SW 1271 (cell line): ENCODE results near the gene PBRM1.
"Not testable (repeated sequence)": the region's sequence is repeated elsewhere in the genome, so short reads cannot be mapped to it uniquely, and the experiment has no call there.

Source experiments
- DNase-seq, 2 experiments: peaks; one replicate each; lab custom pipeline; 2025; lab: John Stamatoyannopoulos, UW

The PBRM1 gene

DNA sequence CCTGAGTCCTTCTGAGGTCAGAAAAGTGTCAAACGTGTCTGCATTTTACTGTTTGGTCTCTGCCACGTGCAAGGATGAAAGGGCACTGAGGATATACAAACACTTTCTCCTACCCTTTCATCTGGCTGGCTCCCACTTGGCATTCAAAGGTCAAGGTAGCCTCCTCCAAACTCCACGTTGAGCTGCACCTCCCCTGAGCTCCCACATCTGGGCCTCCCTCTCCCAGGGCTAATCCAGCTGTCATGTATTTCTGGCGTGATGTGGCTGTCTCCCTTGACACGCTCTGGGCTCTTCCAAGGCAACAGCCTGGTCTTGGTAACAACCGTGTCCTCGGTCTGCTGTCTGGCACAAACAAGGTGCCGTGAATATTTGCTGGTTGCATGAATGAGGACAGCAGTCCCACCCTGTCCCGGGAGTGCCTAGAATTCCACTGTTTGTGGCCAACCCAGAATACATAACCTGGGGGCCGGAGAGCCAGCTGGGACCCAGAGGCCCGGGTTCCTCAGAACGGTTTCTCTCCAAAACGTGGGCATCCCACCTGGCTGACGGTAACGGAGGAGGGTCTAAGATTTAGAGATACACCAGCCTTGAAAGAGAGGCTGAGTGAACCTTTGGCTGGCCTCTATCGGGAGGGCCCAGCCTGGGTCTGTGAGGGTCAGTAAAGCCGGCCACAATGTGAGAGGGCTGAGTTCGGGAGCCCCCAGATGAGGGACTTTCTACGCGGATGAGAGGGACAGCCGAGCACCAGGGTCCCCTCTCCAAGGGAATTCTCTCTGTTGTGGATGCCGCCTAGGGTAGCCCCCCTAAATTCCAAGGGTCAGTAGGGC lies 19.1 kb upstream of the PBRM1 start:
- no peak for DNase-seq

DNA sequence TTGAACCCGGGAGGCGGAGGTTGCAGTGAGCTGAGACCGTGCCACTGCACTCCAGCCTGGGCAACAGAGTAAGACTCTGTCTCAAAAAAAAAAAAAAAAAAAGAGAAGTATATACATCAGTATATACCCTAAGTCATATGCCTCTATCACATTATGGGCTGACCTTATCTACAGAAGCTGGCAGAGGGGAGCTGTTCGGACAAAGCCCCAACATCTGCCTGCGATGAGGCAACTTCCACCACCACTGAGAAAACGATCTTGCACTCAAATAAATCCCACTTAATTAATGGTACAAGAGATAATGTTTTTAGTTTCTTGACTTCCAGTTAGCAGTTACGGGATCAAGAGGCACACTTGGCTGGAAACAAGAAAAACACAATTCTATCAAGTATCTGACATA lies 17.6 kb upstream of the PBRM1 start:
- DNase-seq = no peak

GRCh38 chr3:52697632-52697965 lies 11.9 kb upstream of the PBRM1 start:
- DNase-seq = no peak

DNA sequence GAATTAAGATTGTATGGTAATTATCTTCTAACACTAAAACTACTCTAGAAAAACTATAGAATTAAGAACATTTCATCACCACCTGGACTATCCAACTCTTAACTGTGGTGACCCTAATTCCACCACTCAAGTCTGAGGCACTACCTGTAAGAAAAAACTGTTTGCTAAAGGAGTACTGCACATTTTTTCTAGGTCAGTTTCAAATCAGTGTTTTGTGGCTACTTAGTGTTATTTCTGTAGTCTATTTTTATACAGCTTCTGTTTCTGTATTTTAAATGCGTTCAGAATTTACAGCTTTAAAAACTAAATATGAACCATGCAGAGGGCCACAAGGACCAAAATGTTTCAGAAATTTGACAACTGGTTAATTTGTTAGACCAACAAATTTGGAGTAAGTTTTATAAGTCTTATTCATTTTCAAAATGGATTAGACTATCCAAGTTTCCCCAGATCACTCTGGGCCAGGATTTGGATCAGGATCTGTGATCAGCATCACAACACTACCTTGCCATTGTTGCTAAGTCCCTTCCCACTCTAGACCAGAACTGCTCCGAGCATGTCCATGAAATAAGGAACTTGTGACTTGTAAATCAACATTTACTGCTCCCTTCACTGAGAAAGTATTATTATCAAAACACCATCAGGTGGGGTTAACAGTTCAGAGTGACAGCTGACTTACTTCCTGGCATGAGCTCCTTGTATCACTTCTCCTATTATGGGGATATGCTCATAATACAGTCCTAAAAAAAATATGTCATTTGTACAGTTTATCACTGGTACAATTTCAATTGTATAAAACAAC lies 11.3 kb upstream of the PBRM1 start:
- no peak for DNase-seq

- DNase-seq = no peak
Measured at GRCh38 chr3:52695798-52696671, 10.3 kb upstream of the PBRM1 start.

- DNase-seq = no peak
Measured at GRCh38 chr3:52694528-52695189, 8.9 kb upstream of the PBRM1 start.

GRCh38 chr3:52693071-52693470 lies 7.4 kb upstream of the PBRM1 start:
- DNase-seq = no peak

DNA sequence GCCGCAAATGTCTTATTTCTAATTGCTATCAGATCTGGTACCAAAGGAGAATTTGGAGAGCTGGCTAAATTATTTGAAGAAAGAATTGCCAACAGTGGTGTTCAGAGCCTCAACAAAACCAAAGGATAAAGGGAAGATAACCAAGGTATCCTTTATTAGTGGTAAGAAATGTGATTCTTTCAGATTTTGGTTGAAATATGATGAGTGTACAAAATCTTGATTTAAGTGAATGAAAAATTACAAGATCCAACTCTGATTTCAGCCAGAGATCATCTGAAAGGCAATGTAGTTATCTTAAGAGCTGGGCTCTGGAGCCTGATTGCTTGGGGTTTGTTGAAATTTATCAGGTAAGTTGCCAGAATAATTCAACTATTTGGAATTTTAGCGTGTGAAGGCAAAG lies 4.8 kb upstream of the PBRM1 start:
- DNase-seq = no peak

DNA sequence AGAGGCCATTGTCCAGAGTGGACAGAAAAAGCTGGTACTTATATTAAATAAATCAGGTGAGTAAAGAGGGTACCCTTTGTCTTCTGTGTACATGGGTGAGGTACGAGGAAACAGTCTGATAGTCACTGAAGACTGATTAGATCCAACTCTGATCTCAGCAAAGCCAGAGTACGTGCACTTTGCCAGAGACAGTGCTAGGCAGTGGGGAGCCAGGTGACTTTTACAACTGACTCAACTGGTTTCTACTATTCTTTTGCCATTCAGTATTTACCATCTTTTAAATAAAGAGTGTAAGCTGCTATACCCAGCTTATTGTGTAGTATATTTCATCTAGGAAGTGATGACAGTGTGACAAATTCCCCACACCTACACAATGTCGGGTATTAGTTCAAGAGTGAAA lies 3.4 kb upstream of the PBRM1 start:
- no peak for DNase-seq

DNA sequence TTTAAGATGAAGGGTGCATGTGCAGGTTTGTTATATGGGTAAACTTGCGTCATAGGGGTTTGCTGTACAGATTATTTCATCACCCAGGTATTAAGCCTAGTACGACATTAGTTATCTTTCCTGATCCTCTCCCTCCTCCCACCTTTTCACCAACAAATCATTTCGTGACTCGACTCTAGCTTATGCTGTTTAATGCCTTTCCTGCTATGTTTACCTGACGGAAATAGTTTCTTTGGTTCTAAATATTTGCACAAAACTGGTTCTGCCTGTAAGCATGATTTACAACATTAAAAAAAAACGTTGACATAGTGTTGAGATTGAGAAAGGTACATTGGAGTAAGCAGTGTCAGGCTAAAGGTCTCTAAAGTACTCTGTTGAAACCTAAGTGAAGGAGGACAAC lies 2.6 kb upstream of the PBRM1 start:
- DNase-seq = no peak

DNA sequence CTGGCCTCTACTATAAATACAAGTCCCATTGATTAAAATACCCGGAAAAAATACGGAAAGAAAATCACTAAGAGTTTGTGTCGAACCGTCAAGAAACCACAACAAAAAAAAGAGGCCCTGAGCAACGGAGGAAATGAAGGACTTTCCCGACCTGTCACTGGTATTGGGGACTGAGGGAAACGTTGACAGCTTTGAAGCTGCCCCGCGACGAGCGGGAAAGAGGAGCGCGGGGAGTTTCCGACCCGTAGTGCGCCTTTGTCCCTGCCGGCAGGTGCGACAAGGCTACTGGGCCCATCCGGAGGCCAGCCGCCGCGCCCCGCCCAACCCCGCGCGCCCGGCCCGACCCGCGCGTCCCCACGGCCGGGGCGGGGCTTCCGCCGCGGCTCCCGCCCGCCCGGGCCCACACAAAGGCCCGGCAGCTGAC lies 416 bp downstream of the PBRM1 start:
- peak in 1 of 2 experiments; percentile 47 for DNase-seq

GRCh38 chr3:52684184-52684583 lies 1.5 kb downstream of the PBRM1 start:
- no peak for DNase-seq

DNA sequence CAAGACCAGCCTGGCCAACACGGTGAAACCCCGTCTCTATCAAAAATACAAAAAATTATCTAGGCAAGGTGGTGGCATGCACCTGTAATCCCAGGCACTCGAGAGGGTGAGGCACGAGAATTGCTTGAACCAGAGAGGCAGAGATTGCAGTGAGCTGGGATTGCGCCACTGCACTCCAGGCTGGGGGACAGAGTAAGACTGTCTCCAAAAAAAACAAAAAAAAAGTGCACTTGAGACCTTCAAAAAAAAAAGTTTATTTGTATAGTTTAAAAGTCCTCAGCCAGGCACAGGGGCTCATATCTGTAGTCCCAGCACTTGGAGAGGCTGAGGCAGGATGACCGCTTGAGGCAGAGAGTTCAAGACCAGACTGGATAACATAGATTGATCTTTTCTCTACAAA lies 2.1 kb downstream of the PBRM1 start:
- no peak for DNase-seq

GRCh38 chr3:52682016-52682415 lies 3.7 kb downstream of the PBRM1 start:
- peak in 1 of 2 experiments; percentile 34 for DNase-seq

- no peak for DNase-seq
Measured at GRCh38 chr3:52681596-52681995, 4.1 kb downstream of the PBRM1 start.

GRCh38 chr3:52679811-52680210 lies 5.9 kb downstream of the PBRM1 start:
- DNase-seq = no peak

DNA sequence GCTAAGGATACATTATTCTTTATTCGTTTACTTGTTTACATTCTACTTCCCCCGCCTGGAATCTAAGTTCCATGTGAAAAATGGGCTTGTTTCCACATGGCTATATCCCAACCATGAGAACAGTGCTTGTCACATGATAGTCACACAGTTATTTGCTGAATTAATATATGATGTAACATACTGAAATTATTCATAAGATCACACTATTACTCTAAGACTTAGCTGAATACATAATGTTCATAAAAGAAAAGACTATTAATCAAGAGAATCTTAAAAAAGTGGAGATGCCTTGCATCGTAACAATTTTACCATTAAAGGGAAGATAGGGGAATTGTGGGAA lies 6.5 kb downstream of the PBRM1 start:
- DNase-seq = no peak

DNA sequence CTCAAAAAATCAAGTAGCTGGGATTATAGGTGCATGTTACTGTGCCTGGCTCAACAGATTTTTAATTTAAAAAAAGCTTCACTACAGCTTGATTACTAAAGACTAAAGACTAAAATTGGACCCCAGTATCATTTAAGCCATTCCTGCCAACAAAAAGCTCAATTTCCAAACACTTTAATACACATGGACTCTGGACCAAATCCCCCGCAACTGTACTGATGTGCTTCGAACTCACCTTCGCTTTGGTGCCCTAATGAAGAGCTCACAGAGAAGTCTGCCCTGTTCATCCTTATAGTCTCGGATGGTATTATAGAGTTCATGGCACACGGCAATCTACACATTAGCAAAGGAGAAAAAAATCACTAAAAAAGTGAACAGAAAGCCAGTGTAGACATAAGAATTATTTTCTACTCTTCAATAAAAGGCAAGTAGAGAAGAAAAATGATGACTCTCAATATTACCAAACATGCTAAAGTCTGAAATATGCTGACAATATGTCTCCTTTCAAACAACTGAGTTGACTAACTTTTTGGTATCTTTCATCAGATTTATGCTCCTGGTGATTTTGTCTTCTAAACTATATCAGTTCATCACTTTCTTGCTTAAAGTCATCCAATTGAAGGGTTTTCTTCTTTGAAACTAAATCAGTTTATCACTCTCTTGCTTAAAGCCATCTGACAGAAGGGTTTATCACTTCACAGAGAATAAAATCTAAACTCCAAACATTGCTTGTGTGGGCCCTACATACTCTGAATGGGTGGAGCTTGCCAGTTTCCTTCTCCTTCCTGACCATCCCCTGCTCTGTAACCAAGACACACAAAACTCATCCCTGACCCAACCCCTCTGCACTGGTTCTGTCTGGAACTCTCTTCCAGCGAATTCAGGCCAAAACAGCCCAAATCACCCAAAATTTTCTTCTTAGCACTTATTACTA lies 7.2 kb downstream of the PBRM1 start:
- no peak for DNase-seq

GRCh38 chr3:52676201-52676600 lies 9.5 kb downstream of the PBRM1 start:
- not testable (repeated sequence) for DNase-seq

DNA sequence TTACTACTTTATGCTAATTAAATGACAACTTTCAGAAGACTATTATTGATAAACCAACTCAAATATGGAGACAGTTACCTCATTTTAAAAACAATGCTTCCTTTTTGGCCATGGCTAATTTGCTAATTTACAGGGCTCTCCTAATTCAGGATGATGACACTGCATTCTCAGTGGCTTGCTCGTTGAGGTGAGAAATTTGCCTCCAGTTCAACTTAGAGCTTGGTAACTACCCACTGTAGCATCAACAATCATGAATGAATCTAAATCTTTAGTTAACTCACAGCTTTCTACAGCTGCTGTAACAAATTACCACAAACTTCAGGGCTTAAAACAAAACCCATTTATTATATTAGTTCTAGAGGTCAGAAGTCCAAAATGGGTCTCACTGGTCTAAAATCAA lies 14.0 kb downstream of the PBRM1 start:
- DNase-seq = no peak
